Measurements from ENCODE around the gene ARID1B.

DNA sequence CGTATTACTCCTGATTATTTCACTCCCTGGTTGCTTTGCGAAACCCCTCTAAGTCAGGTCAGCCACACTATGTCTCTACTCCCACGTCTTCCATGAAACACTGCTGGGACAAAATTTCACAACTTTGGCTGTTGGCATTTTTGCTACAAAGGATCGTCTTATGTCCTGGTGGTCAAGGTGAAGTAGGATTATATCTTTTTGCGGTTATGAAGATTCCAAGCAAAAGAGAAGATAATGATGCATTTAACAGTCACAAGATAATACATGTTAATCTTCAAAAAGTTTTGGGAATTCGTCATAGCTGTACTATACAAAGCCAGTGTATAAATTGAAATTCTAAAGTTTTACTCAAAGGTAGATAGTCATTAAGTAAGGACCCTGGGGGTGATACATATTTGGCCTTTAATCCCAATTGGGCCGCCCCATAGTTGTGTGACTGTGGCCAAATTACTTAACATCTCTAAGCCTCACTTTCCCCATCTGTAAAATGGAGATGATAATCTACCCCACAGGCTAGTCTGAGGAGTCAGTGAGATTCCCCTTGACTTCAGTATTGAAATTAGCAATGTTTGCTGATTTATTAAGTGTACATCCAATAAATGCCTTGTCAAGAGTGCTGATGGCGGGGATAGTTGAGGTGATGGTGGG lies 212.1 kb downstream of the ARID1B start:
- TF ChIP-seq, protein P1, sequence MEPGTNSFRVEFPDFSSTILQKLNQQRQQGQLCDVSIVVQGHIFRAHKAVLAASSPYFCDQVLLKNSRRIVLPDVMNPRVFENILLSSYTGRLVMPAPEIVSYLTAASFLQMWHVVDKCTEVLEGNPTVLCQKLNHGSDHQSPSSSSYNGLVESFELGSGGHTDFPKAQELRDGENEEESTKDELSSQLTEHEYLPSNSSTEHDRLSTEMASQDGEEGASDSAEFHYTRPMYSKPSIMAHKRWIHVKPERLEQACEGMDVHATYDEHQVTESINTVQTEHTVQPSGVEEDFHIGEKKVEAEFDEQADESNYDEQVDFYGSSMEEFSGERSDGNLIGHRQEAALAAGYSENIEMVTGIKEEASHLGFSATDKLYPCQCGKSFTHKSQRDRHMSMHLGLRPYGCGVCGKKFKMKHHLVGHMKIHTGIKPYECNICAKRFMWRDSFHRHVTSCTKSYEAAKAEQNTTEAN (CRISPR knock-in tag; IDR thresholded peaks at IDR 0.05): no peak
- no peak for TF ChIP-seq TCF7 (CRISPR knock-in tag; IDR thresholded peaks at IDR 0.05; ENCODE audit: low read depth)
